Measurements from ENCODE around the gene POU2F1.

DNA sequence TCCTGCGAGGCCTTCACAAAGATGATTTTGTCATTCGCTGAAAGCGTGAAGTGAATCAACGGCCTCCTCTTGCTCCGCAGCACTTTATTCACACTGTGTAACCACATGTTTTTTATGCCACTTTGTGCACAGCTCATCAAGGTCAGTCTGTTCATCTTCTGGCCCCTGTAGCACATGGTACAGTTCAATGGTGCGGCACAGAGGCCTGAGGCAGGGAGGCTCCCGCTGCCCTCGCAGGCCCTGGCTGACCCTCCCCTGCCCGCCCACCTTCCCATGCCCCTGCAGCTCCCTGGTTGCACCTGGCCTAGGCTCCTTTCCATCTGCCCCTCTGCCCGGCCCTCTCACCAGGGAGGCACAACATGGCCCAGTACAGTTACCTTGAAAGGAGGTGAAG, 210.2 kb downstream of the POU2F1 start:
- no peak for TF ChIP-seq CTCF (IDR thresholded peaks at IDR 0.05)
- TF ChIP-seq POLR2A (IDR thresholded peaks at IDR 0.05) = no peak

Data from Peyer's patch (tissue), 4 donors.